Caco-2 (cell line): ENCODE data around the gene TRAPPC6A. TPM values are rescaled to one million over a fixed set of nuclear protein-coding genes. Genes with fewer than 3 reads are reported as not detected.

Source experiments
- BruUV-seq: library from RNA; stranded (reverse); fragments of 400-500 nt; replicated peaks from 2 replicates; lab custom pipeline; 2021; lab: Mats Ljungman, UMichigan
- CTCF ChIA-PET: fragments of 300-600 bp; sonication (Branson Sonifier 250); formaldehyde crosslinking; loops from one replicate; lab custom pipeline; 2022; ENCODE audit warnings: antibody characterized with exemption; lab: Charles Lee
- POLR2A ChIA-PET: fragments of 300-600 bp; sonication (Branson Sonifier 250); formaldehyde crosslinking; loops from one replicate; lab custom pipeline; 2022; ENCODE audit warnings: antibody characterized with exemption; lab: Charles Lee
- DNase-seq, 2 experiments: peaks; one replicate each; pipeline versions ENCODE4 v3.0.0 to v3.0.0-alpha.2; 2020 to 2022
- H3K27me3 ChIP-seq: replicated peaks from 2 replicates; pipeline ENCODE4 v1.6.0; 2011; ENCODE audit warnings: low read length; ENCODE audit not compliant: control insufficient read depth, insufficient read depth
- H3K36me3 ChIP-seq: 2 replicates; pipeline ENCODE4 v1.5.1; 2011; ENCODE audit warnings: low read length; ENCODE audit not compliant: control insufficient read depth, insufficient read depth
- H3K4me1 ChIP-seq: fragments of 250-450 bp; sonication (Bioruptor Pico); 2 replicates; pipeline ENCODE4 v1.5.1; 2020; ENCODE audit warnings: mild to moderate bottlenecking
- H3K4me3 ChIP-seq: 2 replicates; pipeline ENCODE4 v1.5.1; 2011; ENCODE audit warnings: low read depth, mild to moderate bottlenecking, control low read depth, low read length
- H3K9me3 ChIP-seq: fragments of 250-450 bp; sonication (Bioruptor Pico); 2 replicates; pipeline ENCODE4 v1.5.1; 2020; ENCODE audit warnings: mild to moderate bottlenecking, moderate library complexity
- H3K27ac Mint-ChIP-seq: one replicate; pipeline ENCODE4 v1.8.0; 2022; ENCODE audit warnings: mixed read lengths; ENCODE audit not compliant: unreplicated experiment
- H3K27me3 Mint-ChIP-seq: one replicate; pipeline ENCODE4 v1.8.0; 2022; ENCODE audit warnings: mixed read lengths; ENCODE audit not compliant: insufficient read depth, unreplicated experiment
- H3K36me3 Mint-ChIP-seq: one replicate; pipeline ENCODE4 v1.8.0; 2022; ENCODE audit warnings: mild to moderate bottlenecking, mixed read lengths; ENCODE audit not compliant: insufficient read depth, unreplicated experiment
- H3K4me1 Mint-ChIP-seq: one replicate; pipeline ENCODE4 v1.8.0; 2022; ENCODE audit warnings: low read depth, mixed read lengths; ENCODE audit not compliant: unreplicated experiment
- H3K4me3 Mint-ChIP-seq: one replicate; pipeline ENCODE4 v1.8.0; 2022; ENCODE audit warnings: mild to moderate bottlenecking, moderate library complexity, mixed read lengths; ENCODE audit not compliant: unreplicated experiment
- H3K9me3 Mint-ChIP-seq: one replicate; pipeline ENCODE4 v1.8.0; 2022; ENCODE audit warnings: mixed read lengths; ENCODE audit not compliant: unreplicated experiment
- CTCF ChIP-seq, 2 experiments: fragments of 200-600 bp in 1 of 2; IDR thresholded peaks; 1 replicate in 1 of 2; 2 replicates in 1 of 2; pipeline versions ENCODE4 v1.5.1 to v1.8.0; 2011 to 2022; ENCODE audit warnings: antibody characterized with exemption in 1 of 2, control low read depth in 1 of 2, inconsistent platforms in 1 of 2, low read depth in 1 of 2, low read length in 1 of 2, mild to moderate bottlenecking in 1 of 2, moderate library complexity in 1 of 2; ENCODE audit not compliant: insufficient read depth in 1 of 2, severe bottlenecking in 1 of 2, unreplicated experiment in 1 of 2
- intact Hi-C: fragments of 100-400 bp; cut with micrococcal nuclease; formaldehyde crosslinking; loops from one replicate; pipeline ENCODE4 v1.10.0; 2022; ENCODE audit not compliant: unreplicated experiment
- total RNA-seq: library from RNA; stranded (reverse); gene quantifications from 2 replicates; pipeline ENCODE4 v1.2.3, GENCODE V29; 2022

The TRAPPC6A gene
- total RNA-seq, 1 experiment from 2014 or later = 53.2 TPM

DNA sequence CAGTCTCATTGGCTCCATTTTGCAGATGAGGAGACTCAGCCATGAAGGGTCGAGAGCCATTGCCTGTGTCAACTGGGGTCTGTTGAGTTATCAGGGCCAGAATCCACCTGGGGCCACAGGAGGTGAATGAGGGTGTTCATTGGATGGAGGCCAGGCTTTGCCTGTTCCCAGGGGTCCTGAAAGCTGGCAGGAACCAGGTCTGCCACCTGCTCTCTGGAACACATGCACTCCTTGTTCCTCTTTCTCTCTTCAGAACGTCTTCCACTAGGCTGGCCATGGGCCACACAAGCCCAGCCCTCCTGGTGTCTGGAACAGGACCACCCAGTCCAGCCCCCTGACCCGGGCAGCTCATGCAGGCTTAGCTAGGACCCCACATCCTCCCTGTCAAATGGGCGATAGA is 63.9 kb downstream of the TRAPPC6A start:
- TF ChIP-seq CTCF (IDR thresholded peaks at IDR 0.05; ENCODE audit: insufficient read depth in 1 of 2, low read depth in 1 of 2, low read length in 1 of 2, severe bottlenecking in 1 of 2, unreplicated experiment in 1 of 2) = no peak
- H3K9me3 ChIP-seq = no peaks in the 10 kb centered on the region
- H3K36me3 ChIP-seq = no peaks in the 10 kb centered on the region
- H3K4me1 ChIP-seq = peaks cover 24% of the 10 kb centered on the region
- no peaks in the 10 kb centered on the region for H3K27me3 Mint-ChIP-seq
- peak overlapping the region; percentile 45 for H3K27ac Mint-ChIP-seq
- DNase-seq = no peak
- no peak overlapping the region for H3K4me3 ChIP-seq
- H3K4me3 Mint-ChIP-seq = no peak overlapping the region
- H3K9me3 Mint-ChIP-seq = no peaks in the 10 kb centered on the region
- BruUV-seq = no TSS peak
- POLR2A ChIA-PET = interaction anchor here (0.8 to 1.4 kb wide), 2 partner anchors 21 to 23 kb away, joined by 3 to 4 read pairs; partner anchors contain the start of gene PPP1R37
- H3K36me3 Mint-ChIP-seq = peaks cover 11% of the 10 kb centered on the region
- CTCF ChIA-PET = no interaction called here
- intact Hi-C loops = no loop called here
- no peaks in the 10 kb centered on the region for H3K27me3 ChIP-seq
- peaks cover 20% of the 10 kb centered on the region for H3K4me1 Mint-ChIP-seq

- Mint-ChIP-seq H3K27me3 (no peaks in the 10 kb centered on the region), H3K4me1 (peaks cover 20% of the 10 kb centered on the region), H3K27ac (peak overlapping the region; percentile 45), H3K9me3 (no peaks in the 10 kb centered on the region), H3K36me3 (peaks cover 14% of the 10 kb centered on the region), H3K4me3 (no peak overlapping the region)
- H3K9me3 ChIP-seq = no peaks in the 10 kb centered on the region
- H3K27me3 ChIP-seq = no peaks in the 10 kb centered on the region
- intact Hi-C loops = no loop called here
- H3K4me3 ChIP-seq = no peak overlapping the region
- DNase-seq = peak; percentile 59 to 68
- CTCF ChIA-PET = no interaction called here
- TF ChIP-seq CTCF (IDR thresholded peaks at IDR 0.05; ENCODE audit: insufficient read depth in 1 of 2, low read depth in 1 of 2, low read length in 1 of 2, severe bottlenecking in 1 of 2, unreplicated experiment in 1 of 2) = no peak
- H3K36me3 ChIP-seq = no peaks in the 10 kb centered on the region
- peaks cover 24% of the 10 kb centered on the region for H3K4me1 ChIP-seq
- POLR2A ChIA-PET = interaction anchor here (0.6 to 1.4 kb wide), 3 partner anchors 21 to 91 kb away, joined by 3 to 4 read pairs (median 3); partner anchors contain the start of gene PPP1R37
- no TSS peak for BruUV-seq
Measured at GRCh38 chr19:45113628-45114027, 64.4 kb downstream of the TRAPPC6A start.

Other genes starting within 250 kb of the TRAPPC6A start
- not detected in 2 replicates for gene APOC4, start 236.0 kb downstream of the TRAPPC6A start, total RNA-seq
- not detected in 2 replicates for gene APOC2, start 232.2 kb downstream of the TRAPPC6A start, total RNA-seq
- 144 and 159 TPM in 2 replicates for gene CLPTM1, start 222.9 kb downstream of the TRAPPC6A start, total RNA-seq
- 6.3 and 10.2 TPM in 2 replicates for gene RELB, start 176.8 kb downstream of the TRAPPC6A start, total RNA-seq
- gene CLASRP, start 139.2 kb downstream of the TRAPPC6A start, total RNA-seq = 104 and 111 TPM in 2 replicates
- gene ZNF296, start 101.8 kb downstream of the TRAPPC6A start, total RNA-seq = 8.4 and 9.4 TPM in 2 replicates
- gene GEMIN7, start 99.0 kb downstream of the TRAPPC6A start, total RNA-seq = 45.8 and 49.3 TPM in 2 replicates
- 42.1 and 47.7 TPM in 2 replicates for gene PPP1R37, start 85.1 kb downstream of the TRAPPC6A start, total RNA-seq
- 2.4 and 2.9 TPM in 2 replicates for gene NKPD1, start 17.3 kb downstream of the TRAPPC6A start, total RNA-seq
- 20.1 and 20.4 TPM in 2 replicates for gene BLOC1S3, start 547 bp upstream of the TRAPPC6A start, total RNA-seq
- not detected in 2 replicates for gene EXOC3L2, start 67.2 kb upstream of the TRAPPC6A start, total RNA-seq
- gene MARK4, start 73.0 kb upstream of the TRAPPC6A start, total RNA-seq = 30.3 and 33.4 TPM in 2 replicates
- gene CKM, start 144.6 kb upstream of the TRAPPC6A start, total RNA-seq = not detected in 2 replicates
- gene KLC3, start 162.5 kb upstream of the TRAPPC6A start, total RNA-seq = 7.1 and 10.2 TPM in 2 replicates
- 86.8 and 89.5 TPM in 2 replicates for gene ERCC2, start 192.3 kb upstream of the TRAPPC6A start, total RNA-seq
- 65.8 and 68.6 TPM in 2 replicates for gene PPP1R13L, start 226.8 kb upstream of the TRAPPC6A start, total RNA-seq
- gene POLR1G, start 228.4 kb upstream of the TRAPPC6A start, total RNA-seq = 27.7 and 31.1 TPM in 2 replicates
- 43.5 and 51.0 TPM in 2 replicates for gene ERCC1, start 245.7 kb upstream of the TRAPPC6A start, total RNA-seq